SK-N-SH treated with all-trans-retinoic acid at 6 μM for 48 hours (cell line): ENCODE measurements around the gene DNAH9.
"Not testable (repeated sequence)": the region's sequence is repeated elsewhere in the genome, so short reads cannot be mapped to it uniquely, and the experiment has no call there.

ENCODE experiments used
- ATAC-seq: fragments of 200-7000 bp; cut with Tn5 transposase; 3 replicates; pipeline ENCODE4 v1.9.1; 2020; ENCODE audit warnings: mild to moderate bottlenecking, moderate library complexity
- CSDC2 ChIP-seq: fragments of 250-450 bp; sonication (Bioruptor Pico); IDR thresholded peaks from 2 replicates; pipeline ENCODE4 v1.5.0; 2020; ENCODE audit warnings: mild to moderate bottlenecking, moderate library complexity
- ESRRG ChIP-seq: fragments of 250-450 bp; sonication (Bioruptor Pico); IDR thresholded peaks from 2 replicates; pipeline ENCODE4 v1.6.1; 2021; ENCODE audit warnings: mild to moderate bottlenecking
- GLIS3 ChIP-seq: fragments of 250-450 bp; sonication (Bioruptor Pico); IDR thresholded peaks from 2 replicates; pipeline ENCODE4 v1.5.0; 2020; ENCODE audit warnings: mild to moderate bottlenecking, moderate library complexity
- ISL1 ChIP-seq: fragments of 250-450 bp; sonication (Bioruptor Pico); IDR thresholded peaks from 2 replicates; pipeline ENCODE4 v2.1.2; 2022; ENCODE audit warnings: mild to moderate bottlenecking, moderate library complexity
- OSR1 ChIP-seq: fragments of 250-450 bp; sonication (Bioruptor Pico); IDR thresholded peaks from 2 replicates; pipeline ENCODE4 v1.8.0; 2022; ENCODE audit warnings: moderate library complexity, mild to moderate bottlenecking, inconsistent platforms
- PATZ1 ChIP-seq: fragments of 250-450 bp; sonication (Bioruptor Pico); IDR thresholded peaks from 2 replicates; pipeline ENCODE4 v1.8.0; 2020; ENCODE audit warnings: mild to moderate bottlenecking, moderate library complexity, borderline replicate concordance
- POU6F1 ChIP-seq: fragments of 250-450 bp; sonication (Bioruptor Pico); IDR thresholded peaks from 2 replicates; pipeline ENCODE4 v1.8.0; 2021; ENCODE audit warnings: low read depth, mild to moderate bottlenecking, moderate library complexity, borderline replicate concordance
- PPARA ChIP-seq: fragments of 250-450 bp; sonication (Bioruptor Pico); IDR thresholded peaks from 2 replicates; pipeline ENCODE4 v1.5.0; 2020; ENCODE audit warnings: mild to moderate bottlenecking, borderline replicate concordance
- RARB ChIP-seq: fragments of 250-450 bp; sonication (Bioruptor Pico); IDR thresholded peaks from 2 replicates; pipeline ENCODE4 v1.8.0; 2021; ENCODE audit warnings: mild to moderate bottlenecking, moderate library complexity
- SNAI2 ChIP-seq: fragments of 250-450 bp; sonication (Bioruptor Pico); IDR thresholded peaks from 2 replicates; pipeline ENCODE4 v1.5.0; 2020; ENCODE audit warnings: mild to moderate bottlenecking, moderate library complexity
- TCF4 ChIP-seq: fragments of 250-450 bp; sonication (Bioruptor Pico); IDR thresholded peaks from 2 replicates; pipeline ENCODE4 v1.8.0; 2021; ENCODE audit warnings: mild to moderate bottlenecking, moderate library complexity, borderline replicate concordance
- TOX ChIP-seq: fragments of 250-450 bp; sonication (Bioruptor Pico); IDR thresholded peaks from 2 replicates; pipeline ENCODE4 v1.8.0; 2021; ENCODE audit warnings: mild to moderate bottlenecking, moderate library complexity, borderline replicate concordance
- TSHZ2 ChIP-seq: fragments of 250-450 bp; sonication (Bioruptor Pico); IDR thresholded peaks from 2 replicates; pipeline ENCODE4 v1.5.0; 2020; ENCODE audit warnings: mild to moderate bottlenecking, moderate library complexity
- ZC3H10 ChIP-seq: fragments of 250-450 bp; sonication (Bioruptor Pico); IDR thresholded peaks from 2 replicates; pipeline ENCODE4 v1.5.1; 2021; ENCODE audit warnings: mild to moderate bottlenecking, moderate library complexity
- ZFP30 ChIP-seq: fragments of 450-650 bp; formaldehyde crosslinking; IDR thresholded peaks from 2 replicates; pipeline ENCODE4 v1.5.0; 2022; ENCODE audit warnings: mild to moderate bottlenecking, moderate library complexity
- ZNF565 ChIP-seq: fragments of 450-650 bp; formaldehyde crosslinking; conservative IDR thresholded peaks from 2 replicates; pipeline ENCODE4 v1.5.0; 2020; ENCODE audit warnings: low read depth, mild to moderate bottlenecking, moderate library complexity
- ZNF70 ChIP-seq: fragments of 450-650 bp; formaldehyde crosslinking; IDR thresholded peaks from 2 replicates; pipeline ENCODE4 v1.5.0; 2020; ENCODE audit warnings: mild to moderate bottlenecking, moderate library complexity
- ZNF8 ChIP-seq: fragments of 450-650 bp; formaldehyde crosslinking; IDR thresholded peaks from 2 replicates; pipeline ENCODE4 v1.5.0; 2020; ENCODE audit warnings: mild to moderate bottlenecking, moderate library complexity
- TF ChIP-seq, protein P1 (sequence below): fragments of 250-450 bp; sonication (Bioruptor Pico); IDR thresholded peaks from 2 replicates; pipeline ENCODE4 v1.5.1; 2020; ENCODE audit warnings: low read depth, mild to moderate bottlenecking, moderate library complexity
- TF ChIP-seq, protein P2 (sequence below): fragments of 250-450 bp; sonication (Bioruptor Pico); IDR thresholded peaks from 2 replicates; pipeline ENCODE4 v1.5.1; 2021; ENCODE audit warnings: mild to moderate bottlenecking, moderate library complexity

DNAH9 gene

GRCh38 chr17:11940904-11941303 lies 342.6 kb downstream of the DNAH9 start:
- no peak for ATAC-seq
- TF ChIP-seq GLIS3 (CRISPR knock-in tag) (no peak), ZNF565 (CRISPR knock-in tag) (no peak), TSHZ2 (CRISPR knock-in tag) (no peak), SNAI2 (no peak), ISL1 (CRISPR knock-in tag) (no peak), ZC3H10 (CRISPR knock-in tag) (no peak), ZNF70 (CRISPR knock-in tag) (no peak), POU6F1 (CRISPR knock-in tag) (no peak), PATZ1 (CRISPR knock-in tag) (no peak), OSR1 (CRISPR knock-in tag) (no peak), RARB (CRISPR knock-in tag) (no peak), TCF4 (no peak), PPARA (CRISPR knock-in tag) (no peak), ESRRG (no peak), ZNF8 (CRISPR knock-in tag) (no peak), CSDC2 (no peak), TOX (CRISPR knock-in tag) (no peak)
- TF ChIP-seq, protein P1, sequence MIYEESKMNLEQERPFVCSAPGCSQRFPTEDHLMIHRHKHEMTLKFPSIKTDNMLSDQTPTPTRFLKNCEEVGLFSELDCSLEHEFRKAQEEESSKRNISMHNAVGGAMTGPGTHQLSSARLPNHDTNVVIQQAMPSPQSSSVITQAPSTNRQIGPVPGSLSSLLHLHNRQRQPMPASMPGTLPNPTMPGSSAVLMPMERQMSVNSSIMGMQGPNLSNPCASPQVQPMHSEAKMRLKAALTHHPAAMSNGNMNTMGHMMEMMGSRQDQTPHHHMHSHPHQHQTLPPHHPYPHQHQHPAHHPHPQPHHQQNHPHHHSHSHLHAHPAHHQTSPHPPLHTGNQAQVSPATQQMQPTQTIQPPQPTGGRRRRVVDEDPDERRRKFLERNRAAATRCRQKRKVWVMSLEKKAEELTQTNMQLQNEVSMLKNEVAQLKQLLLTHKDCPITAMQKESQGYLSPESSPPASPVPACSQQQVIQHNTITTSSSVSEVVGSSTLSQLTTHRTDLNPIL (CRISPR knock-in tag) = no peak

GRCh38 chr17:11943086-11943485 lies 344.8 kb downstream of the DNAH9 start:
- not testable (repeated sequence) for ATAC-seq

- no peak for ATAC-seq
- TF ChIP-seq TCF4 (no peak), ZC3H10 (CRISPR knock-in tag) (no peak), ESRRG (no peak), PPARA (CRISPR knock-in tag) (no peak), ZFP30 (no peak), ISL1 (CRISPR knock-in tag) (no peak), ZNF565 (CRISPR knock-in tag) (no peak), OSR1 (CRISPR knock-in tag) (no peak), CSDC2 (no peak), POU6F1 (CRISPR knock-in tag) (no peak), TOX (CRISPR knock-in tag) (no peak), SNAI2 (no peak)
- TF ChIP-seq, protein P2, sequence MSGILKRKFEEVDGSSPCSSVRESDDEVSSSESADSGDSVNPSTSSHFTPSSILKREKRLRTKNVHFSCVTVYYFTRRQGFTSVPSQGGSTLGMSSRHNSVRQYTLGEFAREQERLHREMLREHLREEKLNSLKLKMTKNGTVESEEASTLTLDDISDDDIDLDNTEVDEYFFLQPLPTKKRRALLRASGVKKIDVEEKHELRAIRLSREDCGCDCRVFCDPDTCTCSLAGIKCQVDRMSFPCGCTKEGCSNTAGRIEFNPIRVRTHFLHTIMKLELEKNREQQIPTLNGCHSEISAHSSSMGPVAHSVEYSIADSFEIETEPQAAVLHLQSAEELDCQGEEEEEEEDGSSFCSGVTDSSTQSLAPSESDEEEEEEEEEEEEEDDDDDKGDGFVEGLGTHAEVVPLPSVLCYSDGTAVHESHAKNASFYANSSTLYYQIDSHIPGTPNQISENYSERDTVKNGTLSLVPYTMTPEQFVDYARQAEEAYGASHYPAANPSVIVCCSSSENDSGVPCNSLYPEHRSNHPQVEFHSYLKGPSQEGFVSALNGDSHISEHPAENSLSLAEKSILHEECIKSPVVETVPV = no peak
- TF ChIP-seq, all 23 proteins: peak for 0
Observed at GRCh38 chr17:11943759-11944347, 345.6 kb downstream of the DNAH9 start.
